H9 (cell line): ENCODE data around the gene BLACAT1. TPM values are rescaled to one million over a fixed set of nuclear protein-coding genes. Genes with fewer than 3 reads are reported as not detected.

Experiments
- DNase-seq: peaks from one replicate; pipeline ENCODE4 v3.0.0-alpha.2; 2017
- H2AFZ ChIP-seq: one replicate; pipeline ENCODE4 v1.6.1; 2013; ENCODE audit warnings: mild to moderate bottlenecking, low read length, control low read depth, moderate library complexity
- H2AK5ac ChIP-seq: 2 replicates; pipeline ENCODE4 v1.6.1; 2013; ENCODE audit warnings: low read length, control low read depth, mixed read lengths; ENCODE audit not compliant: insufficient read length
- H2BK120ac ChIP-seq: one replicate; pipeline ENCODE4 v1.6.1; 2013; ENCODE audit warnings: low read depth, mild to moderate bottlenecking, low read length, control low read depth, inconsistent platforms; ENCODE audit not compliant: poor library complexity, severe bottlenecking
- H2BK12ac ChIP-seq: 2 replicates; pipeline ENCODE4 v1.6.1; 2013; ENCODE audit warnings: low read length, control low read depth, mixed read lengths, low read depth; ENCODE audit not compliant: insufficient read length
- H2BK15ac ChIP-seq: 2 replicates; pipeline ENCODE4 v1.6.1; 2013; ENCODE audit warnings: low read depth, low read length, control low read depth
- H2BK20ac ChIP-seq: one replicate; pipeline ENCODE4 v1.6.1; 2013; ENCODE audit warnings: low read depth, mild to moderate bottlenecking, low read length, control low read depth, inconsistent platforms; ENCODE audit not compliant: poor library complexity, severe bottlenecking
- H2BK5ac ChIP-seq: 2 replicates; pipeline ENCODE4 v1.6.1; 2013; ENCODE audit warnings: low read length, control low read depth, mixed read lengths; ENCODE audit not compliant: insufficient read length
- H3K14ac ChIP-seq: 2 replicates; pipeline ENCODE4 v1.6.1; 2013; ENCODE audit warnings: low read length, control low read depth; ENCODE audit not compliant: insufficient read depth
- H3K18ac ChIP-seq: 2 replicates; pipeline ENCODE4 v1.6.1; 2013; ENCODE audit warnings: low read depth, mild to moderate bottlenecking, mixed read lengths, low read length, control low read depth; ENCODE audit not compliant: insufficient read length
- H3K23ac ChIP-seq: 2 replicates; pipeline ENCODE4 v1.6.1; 2013; ENCODE audit warnings: low read length, control low read depth, mixed read lengths, low read depth; ENCODE audit not compliant: insufficient read length
- H3K23me2 ChIP-seq: 2 replicates; pipeline ENCODE4 v1.6.1; 2013; ENCODE audit warnings: low read depth, mild to moderate bottlenecking, mixed read lengths, low read length, control low read depth; ENCODE audit not compliant: insufficient read length, poor library complexity, severe bottlenecking
- H3K27ac ChIP-seq: 2 replicates; pipeline ENCODE4 v1.5.1; 2013; ENCODE audit warnings: low read length, control low read depth, mixed read lengths, low read depth; ENCODE audit not compliant: insufficient read length
- H3K27me3 ChIP-seq: 2 replicates; pipeline ENCODE4 v1.6.1; 2013; ENCODE audit warnings: low read length, control low read depth, inconsistent platforms; ENCODE audit not compliant: insufficient read depth
- H3K4ac ChIP-seq: 2 replicates; pipeline ENCODE4 v1.6.1; 2013; ENCODE audit warnings: low read depth, mild to moderate bottlenecking, control low read depth, inconsistent platforms, low read length, moderate library complexity
- H3K4me1 ChIP-seq: 2 replicates; pipeline ENCODE4 v1.6.1; 2013; ENCODE audit warnings: low read length, control low read depth, inconsistent platforms; ENCODE audit not compliant: insufficient read depth
- H3K4me2 ChIP-seq: 2 replicates; pipeline ENCODE4 v1.6.1; 2013; ENCODE audit warnings: low read length, control low read depth, mixed read lengths; ENCODE audit not compliant: insufficient read length, insufficient read depth
- H3K56ac ChIP-seq: 2 replicates; pipeline ENCODE4 v1.6.1; 2013; ENCODE audit warnings: low read depth, mild to moderate bottlenecking, mixed read lengths, low read length, control low read depth; ENCODE audit not compliant: insufficient read length
- H3K79me1 ChIP-seq: 2 replicates; pipeline ENCODE4 v1.6.1; 2013; ENCODE audit warnings: low read depth, mild to moderate bottlenecking, moderate library complexity, low read length, control low read depth, inconsistent platforms; ENCODE audit not compliant: insufficient read depth, poor library complexity, severe bottlenecking
- H3K79me2 ChIP-seq: 2 replicates; pipeline ENCODE4 v1.6.1; 2013; ENCODE audit warnings: low read length, control low read depth, inconsistent platforms; ENCODE audit not compliant: insufficient read depth
- H3K9ac ChIP-seq: 2 replicates; pipeline ENCODE4 v1.6.1; 2013; ENCODE audit warnings: low read length, control low read depth, mixed read lengths; ENCODE audit not compliant: insufficient read length; ENCODE audit errors: extremely low read depth
- H3K9me3 ChIP-seq: one replicate; pipeline ENCODE4 v1.6.1; 2013; ENCODE audit warnings: low read depth, low read length, inconsistent platforms; ENCODE audit not compliant: control insufficient read depth
- H3T11ph ChIP-seq: one replicate; pipeline ENCODE4 v1.6.1; 2013; ENCODE audit warnings: mild to moderate bottlenecking, low read length, control low read depth, inconsistent platforms
- H4K20me1 ChIP-seq: one replicate; pipeline ENCODE4 v1.6.1; 2013; ENCODE audit not compliant: control insufficient read depth, insufficient read length, insufficient read depth
- H4K5ac ChIP-seq: 2 replicates; pipeline ENCODE4 v1.6.1; 2013; ENCODE audit warnings: low read depth, mild to moderate bottlenecking, mixed read lengths, low read length, control low read depth; ENCODE audit not compliant: insufficient read length
- H4K8ac ChIP-seq: replicated peaks from 2 replicates; pipeline ENCODE4 v1.6.1; 2013; ENCODE audit warnings: low read length, control low read depth, mixed read lengths, low read depth; ENCODE audit not compliant: insufficient read length
- H4K91ac ChIP-seq: 2 replicates; pipeline ENCODE4 v1.6.1; 2013; ENCODE audit warnings: low read depth, mild to moderate bottlenecking, moderate library complexity, mixed read lengths, low read length, control low read depth; ENCODE audit not compliant: insufficient read length
- H3K27ac Mint-ChIP-seq, 3 experiments: 2 replicates in 2 of 3; 3 replicates in 1 of 3; pipeline ENCODE4 v1.8.0; 2020 to 2021; ENCODE audit warnings: mixed read lengths in 3 of 3, mild to moderate bottlenecking in 1 of 3, moderate library complexity in 1 of 3
- H3K27me3 Mint-ChIP-seq: 2 replicates; pipeline ENCODE4 v1.8.0; 2021; ENCODE audit warnings: low read depth, mild to moderate bottlenecking, moderate library complexity, mixed read lengths
- H3K36me3 Mint-ChIP-seq, 3 experiments: 2 replicates in 2 of 3; 3 replicates in 1 of 3; pipeline ENCODE4 v1.8.0; 2020 to 2021; ENCODE audit warnings: low read depth in 3 of 3, mixed read lengths in 3 of 3; ENCODE audit not compliant: insufficient read depth in 1 of 3
- H3K4me1 Mint-ChIP-seq, 2 experiments: 2 replicates each; pipeline ENCODE4 v1.8.0; 2020; ENCODE audit warnings: mixed read lengths in 2 of 2
- H3K4me3 Mint-ChIP-seq, 2 experiments: 2 replicates in 1 of 2; 3 replicates in 1 of 2; pipeline ENCODE4 v1.8.0; 2020 to 2021; ENCODE audit warnings: mild to moderate bottlenecking in 2 of 2, mixed read lengths in 2 of 2, moderate library complexity in 1 of 2
- H3K9me3 Mint-ChIP-seq, 2 experiments: 2 replicates in 1 of 2; 3 replicates in 1 of 2; pipeline ENCODE4 v1.8.0; 2020; ENCODE audit warnings: mild to moderate bottlenecking in 2 of 2, mixed read lengths in 2 of 2, moderate library complexity in 1 of 2
- CTCF ChIP-seq: fragments of 200-600 bp; sonication (generic); conservative IDR thresholded peaks from 3 replicates; pipeline ENCODE4 v1.8.0; 2021; ENCODE audit warnings: antibody characterized with exemption, mild to moderate bottlenecking
- WGBS: extraction: QIAGEN DNeasy Blood & Tissue Kit; methylation state at CpG from one replicate; pipeline ENCODE4 v1.1.7; 2013; ENCODE audit warnings: missing lambda C conversion rate, low lambda C conversion rate, mixed read lengths; ENCODE audit not compliant: insufficient read length; ENCODE audit errors: extremely low coverage; 5-methylcytosine and 5-hydroxymethylcytosine counted together
- total RNA-seq: library from RNA; stranded (reverse); gene quantifications from 2 replicates; pipeline ENCODE4 v1.2.1, GENCODE V29; 2021

BLACAT1 gene
- total RNA-seq, 1 experiment from 2014 or later: 4.0 TPM

- Mint-ChIP-seq H3K36me3 (peaks cover 0 to 11% (median 5%) of the 10 kb centered on the region in 3 experiments; a peak in 3 of 7 replicates), H3K4me3 (no peak overlapping the region), H3K4me1 (peaks cover 31 to 38% of the 10 kb centered on the region in 2 experiments), H3K9me3 (peaks cover 11 to 14% of the 10 kb centered on the region in 2 experiments), H3K27ac (no peak overlapping the region; a peak in 1 of 7 replicates), H3K27me3 (peaks cover 46% of the 10 kb centered on the region)
- Histone ChIP-seq H3K79me2 (no peaks in the 10 kb centered on the region), H3K4me1 (no peaks in the 10 kb centered on the region), H3K56ac (no peak overlapping the region), H3K23me2 (no peaks in the 10 kb centered on the region), H3K4me2 (no peak overlapping the region), H4K8ac (no peak overlapping the region), H3K14ac (no peak overlapping the region), H3K23ac (no peak overlapping the region), H3K9me3 (no peaks in the 10 kb centered on the region), H3K27me3 (no peaks in the 10 kb centered on the region), H2BK12ac (no peak overlapping the region), H3K4ac (no peak overlapping the region), H2BK120ac (no peak overlapping the region), H2BK15ac (no peak overlapping the region), H2AFZ (no peak overlapping the region), H2AK5ac (no peak overlapping the region), H2BK20ac (no peak overlapping the region), H3K9ac (no peak overlapping the region), H3K18ac (no peak overlapping the region), H4K91ac (no peak overlapping the region), H3K27ac (no peak overlapping the region), H4K5ac (no peak overlapping the region), H3K79me1 (no peaks in the 10 kb centered on the region), H4K20me1 (peaks cover 4% of the 10 kb centered on the region), H3T11ph (no peak overlapping the region), H2BK5ac (no peak overlapping the region)
- no CpG with 5 or more reads among the region's 4 CpGs for WGBS
- no peak for TF ChIP-seq CTCF
- DNase-seq: no peak
Observed at GRCh38 chr1:205473475-205473874, 17.6 kb upstream of the BLACAT1 start.
